ENCODE data around the gene SPAG16. TPM values are rescaled to one million over a fixed set of nuclear protein-coding genes. Genes with fewer than 3 reads are reported as not detected.

Gene SPAG16
- total RNA-seq, 1 experiment from 2014 or later, result 17.3 TPM

DNA sequence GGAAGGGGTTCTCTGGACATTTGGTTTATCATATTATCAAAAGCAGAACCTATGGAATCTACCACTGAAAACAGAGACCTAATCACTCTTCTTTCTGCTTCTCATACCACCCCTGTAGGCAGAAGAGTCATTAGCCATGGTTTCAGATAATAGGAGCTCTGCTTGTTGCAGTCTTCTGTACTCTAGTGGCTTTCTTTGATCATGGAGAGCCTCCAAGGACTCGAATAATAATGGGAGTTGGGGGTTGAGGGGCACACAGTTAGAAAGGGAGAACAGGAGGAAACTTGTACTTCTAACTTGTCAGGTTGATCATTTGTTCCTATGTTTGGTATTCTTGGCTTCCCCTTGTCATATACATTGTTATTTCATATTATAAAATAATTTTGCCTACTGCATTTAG is 1074.2 kb downstream of the SPAG16 start:
- no peak overlapping the region for H4K8ac ChIP-seq (replicated peaks; ENCODE audit: insufficient read length, low read depth, low read length)

More for the DNA sequence above, 1074.2 kb downstream of the SPAG16 start:
- no peak overlapping the region for H3K56ac ChIP-seq (ENCODE audit: insufficient read length, low read depth, low read length)
- no peak overlapping the region for H2BK20ac ChIP-seq (ENCODE audit: low read depth, low read length, poor library complexity, severe bottlenecking)
- no peak overlapping the region for H3K9ac ChIP-seq (ENCODE audit: extremely low read depth, insufficient read length, low read length)
- Mint-ChIP-seq H3K4me3 (no peak overlapping the region), H3K36me3 (ENCODE audit: insufficient read depth in 1 of 3, low read depth in 3 of 3) (peaks cover 5 to 17% (median 9%) of the 10 kb centered on the region in 3 experiments), H3K27ac (no peak overlapping the region; a peak in 1 of 7 replicates), H3K9me3 (peaks cover 16 to 19% of the 10 kb centered on the region in 2 experiments), H3K4me1 (peaks cover 9 to 11% of the 10 kb centered on the region in 2 experiments), H3K27me3 (ENCODE audit: low read depth) (no peaks in the 10 kb centered on the region)
- H3K18ac ChIP-seq (ENCODE audit: insufficient read length, low read depth, low read length), result no peak overlapping the region
- H3K79me2 ChIP-seq (ENCODE audit: insufficient read depth, low read length), result no peaks in the 10 kb centered on the region
- H3K9me3 ChIP-seq (ENCODE audit: control insufficient read depth, low read depth, low read length), result no peaks in the 10 kb centered on the region
- no CpG with 5 or more reads among the region's 1 CpG for WGBS (ENCODE audit: extremely low coverage, insufficient read length, low lambda C conversion rate)
- no peak overlapping the region for H3T11ph ChIP-seq (ENCODE audit: low read length)
- no peak overlapping the region for H2BK5ac ChIP-seq (ENCODE audit: insufficient read length, low read length)
- H3K14ac ChIP-seq (ENCODE audit: insufficient read depth, low read length), result no peak overlapping the region
- no peak overlapping the region for H3K4me2 ChIP-seq (ENCODE audit: insufficient read depth, insufficient read length, low read length)
- H3K4me1 ChIP-seq (ENCODE audit: insufficient read depth, low read length), result no peaks in the 10 kb centered on the region
- no peak for TF ChIP-seq CTCF (conservative IDR thresholded peaks at IDR 0.05)
- no peak overlapping the region for H3K23ac ChIP-seq (ENCODE audit: insufficient read length, low read depth, low read length)
- H3K27ac ChIP-seq (ENCODE audit: insufficient read length, low read depth, low read length), result no peak overlapping the region
- H2AK5ac ChIP-seq (ENCODE audit: insufficient read length, low read length), result no peak overlapping the region
- no peak overlapping the region for H2BK120ac ChIP-seq (ENCODE audit: low read depth, low read length, poor library complexity, severe bottlenecking)
- H3K23me2 ChIP-seq (ENCODE audit: insufficient read length, low read depth, low read length, poor library complexity, severe bottlenecking), result no peaks in the 10 kb centered on the region
- no peaks in the 10 kb centered on the region for H3K27me3 ChIP-seq (ENCODE audit: insufficient read depth, low read length)
- H2BK15ac ChIP-seq (ENCODE audit: low read depth, low read length), result no peak overlapping the region
- DNase-seq, result no peak
- H3K4ac ChIP-seq (ENCODE audit: low read depth, low read length), result no peak overlapping the region
- no peak overlapping the region for H2BK12ac ChIP-seq (ENCODE audit: insufficient read length, low read depth, low read length)
- no peak overlapping the region for H2AFZ ChIP-seq (ENCODE audit: low read length)
- no peak overlapping the region for H4K5ac ChIP-seq (ENCODE audit: insufficient read length, low read depth, low read length)
- H3K79me1 ChIP-seq (ENCODE audit: insufficient read depth, low read depth, low read length, poor library complexity, severe bottlenecking), result no peaks in the 10 kb centered on the region
- H4K91ac ChIP-seq (ENCODE audit: insufficient read length, low read depth, low read length), result no peak overlapping the region
- no peaks in the 10 kb centered on the region for H4K20me1 ChIP-seq (ENCODE audit: control insufficient read depth, insufficient read depth, insufficient read length)

Data from H9 (cell line).